Ishikawa (cell line): ENCODE results near the gene NCEH1.

Source experiments
- CEBPB ChIP-seq: IDR thresholded peaks from 2 replicates; pipeline ENCODE4 v1.6.1; 2012
- CREB1 ChIP-seq: IDR thresholded peaks from 2 replicates; pipeline ENCODE4 v1.6.1; 2012; ENCODE audit warnings: low read depth
- EGR1 ChIP-seq: IDR thresholded peaks from 2 replicates; pipeline ENCODE4 v1.6.1; 2012
- EP300 ChIP-seq: IDR thresholded peaks from 2 replicates; pipeline ENCODE4 v1.6.1; 2012; ENCODE audit warnings: borderline replicate concordance
- FOXM1 ChIP-seq: IDR thresholded peaks from 2 replicates; pipeline ENCODE4 v1.6.1; 2012; ENCODE audit warnings: low read depth, borderline replicate concordance
- NFIC ChIP-seq: IDR thresholded peaks from 2 replicates; pipeline ENCODE4 v1.6.1; 2012
- RAD21 ChIP-seq: IDR thresholded peaks from 2 replicates; pipeline ENCODE4 v1.6.1; 2012; ENCODE audit warnings: low read depth
- TAF1 ChIP-seq: IDR thresholded peaks from 2 replicates; pipeline ENCODE4 v1.6.1; 2012; ENCODE audit warnings: low read depth, mild to moderate bottlenecking
- TCF12 ChIP-seq: IDR thresholded peaks from 2 replicates; pipeline ENCODE4 v1.6.1; 2012; ENCODE audit warnings: low read depth
- TEAD4 ChIP-seq: IDR thresholded peaks from 2 replicates; pipeline ENCODE4 v1.6.1; 2012
- YY1 ChIP-seq: IDR thresholded peaks from 2 replicates; pipeline ENCODE4 v1.6.1; 2012; ENCODE audit warnings: low read depth
- ZBTB7A ChIP-seq: IDR thresholded peaks from 2 replicates; pipeline ENCODE4 v1.6.1; 2012; ENCODE audit warnings: low read depth
- TF ChIP-seq, protein P1 (sequence below): IDR thresholded peaks from 2 replicates; pipeline ENCODE4 v1.6.1; 2012
- TF ChIP-seq, protein P2 (sequence below): IDR thresholded peaks from 2 replicates; pipeline ENCODE4 v1.6.1; 2012; ENCODE audit warnings: low read depth, mild to moderate bottlenecking
- TF ChIP-seq, protein P3 (sequence below): IDR thresholded peaks from 2 replicates; pipeline ENCODE4 v1.6.1; 2012

NCEH1 gene

DNA sequence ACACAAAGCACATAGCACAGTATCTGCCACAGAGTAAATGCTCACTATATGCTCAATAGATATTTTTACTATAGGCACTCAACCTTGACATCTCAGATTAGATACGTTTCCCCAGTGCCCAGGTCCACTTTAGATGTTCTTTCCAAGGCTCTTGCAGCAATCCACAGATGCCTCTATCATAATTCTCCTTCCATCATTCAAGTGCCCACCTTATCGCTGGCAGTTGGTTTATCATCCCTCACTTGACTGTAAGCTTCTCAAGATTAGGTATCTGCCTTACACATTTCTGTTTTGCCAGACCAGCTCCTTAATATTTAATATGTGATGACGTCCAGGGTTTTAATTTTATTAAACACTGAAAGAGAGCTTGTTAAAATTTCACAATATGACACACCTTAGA, 8.6 kb downstream of the NCEH1 start:
- TF ChIP-seq TEAD4 (no peak), CREB1 (no peak), FOXM1 (no peak), NFIC (no peak), ZBTB7A (no peak), YY1 (no peak), RAD21 (no peak), TCF12 (no peak), CEBPB (no peak), TAF1 (no peak)
- TF ChIP-seq, protein P1, sequence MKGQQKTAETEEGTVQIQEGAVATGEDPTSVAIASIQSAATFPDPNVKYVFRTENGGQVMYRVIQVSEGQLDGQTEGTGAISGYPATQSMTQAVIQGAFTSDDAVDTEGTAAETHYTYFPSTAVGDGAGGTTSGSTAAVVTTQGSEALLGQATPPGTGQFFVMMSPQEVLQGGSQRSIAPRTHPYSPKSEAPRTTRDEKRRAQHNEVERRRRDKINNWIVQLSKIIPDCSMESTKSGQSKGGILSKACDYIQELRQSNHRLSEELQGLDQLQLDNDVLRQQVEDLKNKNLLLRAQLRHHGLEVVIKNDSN, result no peak
- TF ChIP-seq, protein P2, sequence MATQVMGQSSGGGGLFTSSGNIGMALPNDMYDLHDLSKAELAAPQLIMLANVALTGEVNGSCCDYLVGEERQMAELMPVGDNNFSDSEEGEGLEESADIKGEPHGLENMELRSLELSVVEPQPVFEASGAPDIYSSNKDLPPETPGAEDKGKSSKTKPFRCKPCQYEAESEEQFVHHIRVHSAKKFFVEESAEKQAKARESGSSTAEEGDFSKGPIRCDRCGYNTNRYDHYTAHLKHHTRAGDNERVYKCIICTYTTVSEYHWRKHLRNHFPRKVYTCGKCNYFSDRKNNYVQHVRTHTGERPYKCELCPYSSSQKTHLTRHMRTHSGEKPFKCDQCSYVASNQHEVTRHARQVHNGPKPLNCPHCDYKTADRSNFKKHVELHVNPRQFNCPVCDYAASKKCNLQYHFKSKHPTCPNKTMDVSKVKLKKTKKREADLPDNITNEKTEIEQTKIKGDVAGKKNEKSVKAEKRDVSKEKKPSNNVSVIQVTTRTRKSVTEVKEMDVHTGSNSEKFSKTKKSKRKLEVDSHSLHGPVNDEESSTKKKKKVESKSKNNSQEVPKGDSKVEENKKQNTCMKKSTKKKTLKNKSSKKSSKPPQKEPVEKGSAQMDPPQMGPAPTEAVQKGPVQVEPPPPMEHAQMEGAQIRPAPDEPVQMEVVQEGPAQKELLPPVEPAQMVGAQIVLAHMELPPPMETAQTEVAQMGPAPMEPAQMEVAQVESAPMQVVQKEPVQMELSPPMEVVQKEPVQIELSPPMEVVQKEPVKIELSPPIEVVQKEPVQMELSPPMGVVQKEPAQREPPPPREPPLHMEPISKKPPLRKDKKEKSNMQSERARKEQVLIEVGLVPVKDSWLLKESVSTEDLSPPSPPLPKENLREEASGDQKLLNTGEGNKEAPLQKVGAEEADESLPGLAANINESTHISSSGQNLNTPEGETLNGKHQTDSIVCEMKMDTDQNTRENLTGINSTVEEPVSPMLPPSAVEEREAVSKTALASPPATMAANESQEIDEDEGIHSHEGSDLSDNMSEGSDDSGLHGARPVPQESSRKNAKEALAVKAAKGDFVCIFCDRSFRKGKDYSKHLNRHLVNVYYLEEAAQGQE, result no peak

GRCh38 chr3:172701751-172702150, 9.1 kb downstream of the NCEH1 start:
- no peak for TF ChIP-seq RAD21
- no peak for TF ChIP-seq YY1
- no peak for TF ChIP-seq EGR1
- TF ChIP-seq TCF12, result no peak
- no peak for TF ChIP-seq NFIC
- TF ChIP-seq ZBTB7A, result no peak
- no peak for TF ChIP-seq CREB1
- no peak for TF ChIP-seq TEAD4
- TF ChIP-seq, protein P1, result no peak
- TF ChIP-seq, protein P3, sequence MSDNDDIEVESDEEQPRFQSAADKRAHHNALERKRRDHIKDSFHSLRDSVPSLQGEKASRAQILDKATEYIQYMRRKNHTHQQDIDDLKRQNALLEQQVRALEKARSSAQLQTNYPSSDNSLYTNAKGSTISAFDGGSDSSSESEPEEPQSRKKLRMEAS, result no peak
- no peak for TF ChIP-seq CEBPB

DNA sequence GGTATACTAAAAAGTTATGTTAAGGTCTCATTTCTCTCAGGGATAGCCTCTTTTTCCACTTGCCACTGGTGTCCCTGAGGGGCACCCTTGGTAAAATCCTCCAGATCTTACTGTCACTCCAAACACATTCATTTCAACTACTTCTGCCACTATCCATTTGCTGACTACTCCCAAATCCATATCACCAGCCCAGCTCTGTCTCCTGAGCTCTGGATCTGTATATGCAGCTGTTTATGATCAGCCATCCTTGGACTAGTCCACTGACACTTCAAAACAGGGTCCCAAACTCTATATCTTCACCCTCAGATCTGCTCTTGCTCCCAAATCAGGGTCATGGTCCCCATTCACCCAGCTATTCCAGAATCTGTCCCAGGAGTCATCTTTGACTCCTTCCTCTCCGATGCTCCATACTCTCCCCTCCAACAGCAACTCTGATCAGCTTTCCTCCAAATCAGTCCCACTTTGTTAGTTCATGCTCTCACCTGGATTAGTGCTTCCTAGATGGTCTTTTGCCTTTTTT, 9.9 kb downstream of the NCEH1 start:
- TF ChIP-seq TAF1 (no peak), YY1 (no peak), TEAD4 (no peak), NFIC (no peak), RAD21 (no peak), ZBTB7A (no peak)
- TF ChIP-seq, protein P2, result no peak

GRCh38 chr3:172700256-172700655, 10.6 kb downstream of the NCEH1 start:
- TF ChIP-seq TEAD4 (no peak), RAD21 (no peak), ZBTB7A (no peak), EGR1 (no peak), TCF12 (no peak), YY1 (no peak), TAF1 (no peak), FOXM1 (no peak), CREB1 (no peak), CEBPB (no peak), NFIC (no peak), EP300 (no peak)
- TF ChIP-seq, protein P3, result no peak
- TF ChIP-seq, protein P1, result no peak
- TF ChIP-seq, protein P2, result no peak
